Upper lobe of right lung (tissue), 1 donor: ENCODE measurements around the gene MTPN. TPM values are rescaled to one million over a fixed set of nuclear protein-coding genes. Genes with fewer than 3 reads are reported as not detected.

Source experiments
- ATAC-seq: fragments of 200-7000 bp; cut with Tn5 transposase; one replicate; pipeline ENCODE4 v1.9.1; 2020; ENCODE audit warnings: mild to moderate bottlenecking, moderate library complexity
- DNase-seq: peaks from one replicate; pipeline ENCODE4 v3.0.0-alpha.2; 2020
- H3K27ac ChIP-seq: fragments of 200-600 bp; one replicate; pipeline ENCODE4 v1.8.0; 2022
- H3K27me3 ChIP-seq: fragments of 200-600 bp; one replicate; pipeline ENCODE4 v1.8.0; 2022; ENCODE audit warnings: mild to moderate bottlenecking
- H3K36me3 ChIP-seq: fragments of 200-600 bp; one replicate; pipeline ENCODE4 v1.8.0; 2022
- H3K4me1 ChIP-seq: fragments of 200-600 bp; one replicate; pipeline ENCODE4 v1.8.0; 2022
- H3K4me3 ChIP-seq: fragments of 200-600 bp; one replicate; pipeline ENCODE4 v1.8.0; 2022; ENCODE audit warnings: mild to moderate bottlenecking
- H3K9me3 ChIP-seq: fragments of 200-600 bp; one replicate; pipeline ENCODE4 v1.8.0; 2022
- CTCF ChIP-seq: fragments of 200-600 bp; IDR thresholded peaks from one replicate; pipeline ENCODE4 v1.8.0; 2022; ENCODE audit warnings: antibody characterized with exemption
- intact Hi-C: fragments of 100-400 bp; cut with DNase I; formaldehyde crosslinking; loops from one replicate; pipeline ENCODE4 v1.11.0; 2022
- total RNA-seq: library from RNA; stranded (reverse); fragmentation: NEBNext Ultra II Directional; extraction: Animal tissue kit (Norgen Biotek cat#: 25700); gene quantifications from one replicate; pipeline ENCODE4 v1.2.1, GENCODE V29; 2021
- donor health status: DM: no; HTN: yes; CAD: no; lungs with severe emphysema.

The MTPN gene
- total RNA-seq, 1 donor from 2014 or later, result 130 TPM

- H3K27ac ChIP-seq, result no peak overlapping the region
- no peaks in the 10 kb centered on the region for H3K9me3 ChIP-seq
- ATAC-seq, result peak; percentile 81
- DNase-seq, result no peak
- peaks cover 10% of the 10 kb centered on the region for H3K4me1 ChIP-seq
- no peaks in the 10 kb centered on the region for H3K27me3 ChIP-seq
- H3K4me3 ChIP-seq, result no peak overlapping the region
- TF ChIP-seq CTCF, result no peak
- peaks cover 24% of the 10 kb centered on the region for H3K36me3 ChIP-seq
- intact Hi-C loops, result no loop called here
Measured at GRCh38 chr7:135930565-135931461, 46.3 kb downstream of the MTPN start.

GRCh38 chr7:135929722-135930141 is 47.4 kb downstream of the MTPN start:
- Histone ChIP-seq H3K27ac (no peak overlapping the region), H3K4me1 (peaks cover 10% of the 10 kb centered on the region), H3K36me3 (peaks cover 24% of the 10 kb centered on the region), H3K27me3 (no peaks in the 10 kb centered on the region), H3K9me3 (no peaks in the 10 kb centered on the region), H3K4me3 (no peak overlapping the region)
- no peak for TF ChIP-seq CTCF
- ATAC-seq, result no peak
- DNase-seq, result no peak
- intact Hi-C loops, result no loop called here

- Histone ChIP-seq H3K27ac (no peak overlapping the region), H3K9me3 (no peaks in the 10 kb centered on the region), H3K4me3 (no peak overlapping the region), H3K4me1 (peaks cover 10% of the 10 kb centered on the region), H3K36me3 (peaks cover 24% of the 10 kb centered on the region), H3K27me3 (no peaks in the 10 kb centered on the region)
- no peak for TF ChIP-seq CTCF
- no peak for ATAC-seq
- intact Hi-C loops, result no loop called here
- no peak for DNase-seq
Measured at GRCh38 chr7:135929249-135929648, 47.9 kb downstream of the MTPN start.

- Histone ChIP-seq H3K27me3 (no peaks in the 10 kb centered on the region), H3K9me3 (no peaks in the 10 kb centered on the region), H3K4me1 (peaks cover 10% of the 10 kb centered on the region), H3K4me3 (no peak overlapping the region), H3K36me3 (peaks cover 24% of the 10 kb centered on the region), H3K27ac (no peak overlapping the region)
- TF ChIP-seq CTCF, result no peak
- no peak for ATAC-seq
- intact Hi-C loops, result no loop called here
- DNase-seq, result no peak
Measured at GRCh38 chr7:135928136-135928535, 49.0 kb downstream of the MTPN start.

- H3K4me1 ChIP-seq, result peaks cover under 1% of the 10 kb centered on the region
- no peak overlapping the region for H3K4me3 ChIP-seq
- H3K36me3 ChIP-seq, result peaks cover 24% of the 10 kb centered on the region
- no peak for TF ChIP-seq CTCF
- no peaks in the 10 kb centered on the region for H3K27me3 ChIP-seq
- intact Hi-C loops, result no loop called here
- no peaks in the 10 kb centered on the region for H3K9me3 ChIP-seq
- no peak overlapping the region for H3K27ac ChIP-seq
- ATAC-seq, result no peak
- no peak for DNase-seq
Measured at GRCh38 chr7:135925210-135925609, 51.9 kb downstream of the MTPN start.
